ENCODE measurements around the gene BPIFB3. TPM values are rescaled to one million over a fixed set of nuclear protein-coding genes. Genes with fewer than 3 reads are reported as not detected.
A peak's percentile ranks its signal among the peaks of the same experiment; 100 is the strongest.
"Not testable (repeated sequence)": the region's sequence is repeated elsewhere in the genome, so short reads cannot be mapped to it uniquely, and the experiment has no call there.

The BPIFB3 gene
- polyA plus RNA-seq, 1 experiment = not detected

GRCh38 chr20:33092361-33092760, 38.7 kb downstream of the BPIFB3 start:
- ChIA-PET CTCF (no interaction called here), POLR2A (no interaction called here)
- H3K27me3 ChIP-seq (ENCODE audit: control insufficient read depth, insufficient read depth, low read length) = peaks cover 4% of the 10 kb centered on the region; the same call in 1 of the 2 replicates
- TF ChIP-seq CTCF (IDR thresholded peaks at IDR 0.05; ENCODE audit: insufficient read depth, low read depth, low read length) = no peak
- no peak for DNase-seq (ENCODE audit: low read depth)
- H3K36me3 ChIP-seq (ENCODE audit: control insufficient read depth, insufficient read depth, low read length) = no peaks in the 10 kb centered on the region
- no peak overlapping the region for H3K4me3 ChIP-seq (ENCODE audit: low read depth, low read length)

- TF ChIP-seq CTCF (IDR thresholded peaks at IDR 0.05; ENCODE audit: insufficient read depth, low read depth, low read length) = no peak
- ChIA-PET POLR2A (no interaction called here), CTCF (no interaction called here)
- Histone ChIP-seq H3K36me3 (ENCODE audit: control insufficient read depth, insufficient read depth, low read length) (no peaks in the 10 kb centered on the region), H3K27me3 (ENCODE audit: control insufficient read depth, insufficient read depth, low read length) (peaks cover 4% of the 10 kb centered on the region; the same call in 1 of the 2 replicates), H3K4me3 (ENCODE audit: low read depth, low read length) (no peak overlapping the region)
- DNase-seq (ENCODE audit: low read depth) = no peak
Measured at GRCh38 chr20:33093074-33093473, 39.4 kb downstream of the BPIFB3 start.

- no peak for TF ChIP-seq CTCF (IDR thresholded peaks at IDR 0.05; ENCODE audit: insufficient read depth, low read depth, low read length)
- peaks cover 4% of the 10 kb centered on the region; the same call in 1 of the 2 replicates for H3K27me3 ChIP-seq (ENCODE audit: control insufficient read depth, insufficient read depth, low read length)
- ChIA-PET CTCF (interaction anchor here (1.4 kb wide), 1 partner anchor 10 kb away, joined by 3 read pairs; no protein-coding TSS in a partner anchor), POLR2A (no interaction called here)
- no peaks in the 10 kb centered on the region for H3K36me3 ChIP-seq (ENCODE audit: control insufficient read depth, insufficient read depth, low read length)
- DNase-seq (ENCODE audit: low read depth) = no peak
- H3K4me3 ChIP-seq (ENCODE audit: low read depth, low read length) = no peak overlapping the region
Measured at GRCh38 chr20:33093582-33093981, 39.9 kb downstream of the BPIFB3 start.

GRCh38 chr20:33095249-33095648, 41.5 kb downstream of the BPIFB3 start:
- H3K4me3 ChIP-seq (ENCODE audit: low read depth, low read length) = no peak overlapping the region
- no peaks in the 10 kb centered on the region for H3K36me3 ChIP-seq (ENCODE audit: control insufficient read depth, insufficient read depth, low read length)
- TF ChIP-seq CTCF (IDR thresholded peaks at IDR 0.05; ENCODE audit: insufficient read depth, low read depth, low read length) = no peak
- DNase-seq (ENCODE audit: low read depth) = no peak
- ChIA-PET CTCF (no interaction called here), POLR2A (no interaction called here)
- H3K27me3 ChIP-seq (ENCODE audit: control insufficient read depth, insufficient read depth, low read length) = peaks cover 2% of the 10 kb centered on the region; the same call in 1 of the 2 replicates

- CTCF ChIA-PET = interaction anchor here (0.7 to 1.2 kb wide), 9 partner anchors 9 to 1020 kb away, joined by 3 to 9 read pairs (median 3); no protein-coding TSS in a partner anchor
- DNase-seq (ENCODE audit: low read depth); H3K27me3 ChIP-seq (ENCODE audit: control insufficient read depth, insufficient read depth, low read length); H3K4me3 ChIP-seq (ENCODE audit: low read depth, low read length); POLR2A ChIA-PET; H3K36me3 ChIP-seq (ENCODE audit: control insufficient read depth, insufficient read depth, low read length): not testable (repeated sequence)
- TF ChIP-seq CTCF (IDR thresholded peaks at IDR 0.05; ENCODE audit: insufficient read depth, low read depth, low read length) = peak; percentile 59
Measured at GRCh38 chr20:33095902-33096584, 42.3 kb downstream of the BPIFB3 start.
